ENCODE data around the gene PLEKHG4B. TPM values are rescaled to one million over a fixed set of nuclear protein-coding genes. Genes with fewer than 3 reads are reported as not detected.
"Not testable (repeated sequence)": the region's sequence is repeated elsewhere in the genome, so short reads cannot be mapped to it uniquely, and the experiment has no call there.

Gene PLEKHG4B
- total and polyA plus RNA-seq, 4 donors, result 4.2 to 18.2 (median 13.7) TPM

DNA sequence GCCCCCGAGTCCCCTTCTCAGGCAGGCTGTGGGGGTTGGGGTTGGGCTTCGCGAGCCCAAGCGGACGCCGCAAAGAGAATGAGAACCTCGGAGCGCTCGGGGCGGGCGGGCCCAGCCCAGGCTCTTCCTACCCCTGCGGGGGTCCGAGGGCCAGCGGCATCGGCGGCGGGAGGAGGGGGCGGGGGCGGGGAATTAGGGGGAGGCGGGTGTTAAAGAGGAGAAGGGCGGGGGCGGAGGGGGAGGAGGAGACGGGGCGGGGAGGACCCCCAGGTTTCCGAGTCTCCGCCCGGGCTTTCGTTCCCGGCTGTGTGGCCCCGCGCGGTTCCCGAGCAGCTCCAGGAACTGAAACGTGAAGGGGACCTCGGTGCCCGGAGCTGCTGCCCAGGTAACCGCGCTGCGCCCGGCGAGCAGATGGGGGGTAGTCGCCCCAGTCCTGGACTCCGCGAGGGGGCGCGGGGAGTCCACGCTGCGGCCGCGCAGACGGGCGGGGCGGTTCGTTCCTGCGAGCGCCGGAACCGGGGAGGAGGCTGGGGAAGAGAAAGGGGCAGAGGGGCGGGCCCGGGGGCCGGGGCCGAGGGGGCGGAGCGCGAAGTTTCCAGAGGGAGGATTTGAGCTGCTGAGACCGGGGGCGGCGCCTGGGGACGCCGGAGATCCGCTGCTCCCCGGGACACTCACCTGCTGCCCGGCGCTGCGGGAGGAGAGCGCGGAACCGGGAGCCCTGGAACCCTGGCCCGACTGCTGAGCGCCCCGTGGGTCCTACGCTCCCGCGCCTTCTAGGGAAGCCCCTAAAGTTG, 38.4 kb upstream of the PLEKHG4B start:
- H3K4me3 ChIP-seq (ENCODE audit: low read depth, low read length), result peak overlapping the region; percentile 39
- under 1% methylated on average over 64 of the region's 84 CpGs for WGBS (ENCODE audit: insufficient coverage)
- H3K36me3 ChIP-seq (ENCODE audit: control insufficient read depth, insufficient read depth, low read length), result no peaks in the 10 kb centered on the region
- peaks cover 24% of the 10 kb centered on the region for H3K27me3 ChIP-seq (ENCODE audit: control insufficient read depth, insufficient read depth, low read length)
- peaks cover 26% of the 10 kb centered on the region for H3K4me1 ChIP-seq (ENCODE audit: control insufficient read depth, insufficient read depth, low read length)
- no peak overlapping the region for H3K27ac ChIP-seq (ENCODE audit: low read depth, low read length)
- H3K9me3 ChIP-seq (ENCODE audit: control insufficient read depth, insufficient read depth, low read length), result no peaks in the 10 kb centered on the region
- DNase-seq (ENCODE audit: low read depth in 4 of 6, low spot score in 6 of 6), result peak in 4 of 6 donors; percentile 39 to 82 (median 58)

DNA sequence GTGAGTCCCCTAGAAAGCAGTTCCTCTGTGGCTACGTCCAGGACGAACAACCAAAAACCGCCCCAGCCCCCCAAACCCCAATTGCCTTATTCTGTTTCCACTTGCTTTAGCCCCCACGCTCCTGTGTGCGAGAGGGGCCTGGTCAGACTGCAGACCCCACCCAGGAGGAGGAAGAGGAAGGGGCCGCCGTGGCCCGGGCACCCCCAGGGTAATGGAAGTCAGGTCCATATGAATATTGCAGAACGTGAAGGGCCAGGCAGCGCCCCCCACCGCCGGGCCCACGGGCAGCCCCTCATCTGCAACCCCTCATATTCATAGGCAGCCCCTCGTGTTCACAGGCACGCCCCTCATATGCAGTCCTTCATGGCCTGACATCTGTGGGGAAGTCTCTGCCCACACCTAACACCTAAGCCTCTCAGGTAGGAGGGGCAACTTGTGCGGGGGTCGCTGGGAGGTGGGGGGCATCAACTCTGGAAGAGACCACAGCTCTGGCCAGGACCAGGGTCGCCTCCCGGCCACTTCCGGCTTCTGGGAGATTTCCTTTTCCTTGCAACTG, 37.7 kb upstream of the PLEKHG4B start:
- Histone ChIP-seq H3K27me3 (ENCODE audit: control insufficient read depth, insufficient read depth, low read length) (peaks cover 24% of the 10 kb centered on the region), H3K4me3 (ENCODE audit: low read depth, low read length) (peak overlapping the region; percentile 39)
- 17% methylated on average over 19 of the region's 20 CpGs for WGBS (ENCODE audit: insufficient coverage)

GRCh38 chr5:54876-55569, 36.9 kb upstream of the PLEKHG4B start:
- Histone ChIP-seq H3K27me3 (ENCODE audit: control insufficient read depth, insufficient read depth, low read length) (peaks cover 24% of the 10 kb centered on the region), H3K4me1 (ENCODE audit: control insufficient read depth, insufficient read depth, low read length) (peaks cover 26% of the 10 kb centered on the region), H3K27ac (ENCODE audit: low read depth, low read length) (no peak overlapping the region), H3K9me3 (ENCODE audit: control insufficient read depth, insufficient read depth, low read length) (no peaks in the 10 kb centered on the region), H3K4me3 (ENCODE audit: low read depth, low read length) (no peak overlapping the region), H3K36me3 (ENCODE audit: control insufficient read depth, insufficient read depth, low read length) (no peaks in the 10 kb centered on the region)
- DNase-seq (ENCODE audit: low read depth in 4 of 6, low spot score in 6 of 6), result no peak
- 77% methylated on average over 28 of the region's 28 CpGs for WGBS (ENCODE audit: insufficient coverage)

More for the DNA sequence above, 37.7 kb upstream of the PLEKHG4B start:
- no peaks in the 10 kb centered on the region for H3K36me3 ChIP-seq (ENCODE audit: control insufficient read depth, insufficient read depth, low read length)
- no peaks in the 10 kb centered on the region for H3K9me3 ChIP-seq (ENCODE audit: control insufficient read depth, insufficient read depth, low read length)
- H3K27ac ChIP-seq (ENCODE audit: low read depth, low read length), result no peak overlapping the region
- H3K4me1 ChIP-seq (ENCODE audit: control insufficient read depth, insufficient read depth, low read length), result peaks cover 26% of the 10 kb centered on the region
- no peak for DNase-seq (ENCODE audit: low read depth in 4 of 6, low spot score in 6 of 6)

DNA sequence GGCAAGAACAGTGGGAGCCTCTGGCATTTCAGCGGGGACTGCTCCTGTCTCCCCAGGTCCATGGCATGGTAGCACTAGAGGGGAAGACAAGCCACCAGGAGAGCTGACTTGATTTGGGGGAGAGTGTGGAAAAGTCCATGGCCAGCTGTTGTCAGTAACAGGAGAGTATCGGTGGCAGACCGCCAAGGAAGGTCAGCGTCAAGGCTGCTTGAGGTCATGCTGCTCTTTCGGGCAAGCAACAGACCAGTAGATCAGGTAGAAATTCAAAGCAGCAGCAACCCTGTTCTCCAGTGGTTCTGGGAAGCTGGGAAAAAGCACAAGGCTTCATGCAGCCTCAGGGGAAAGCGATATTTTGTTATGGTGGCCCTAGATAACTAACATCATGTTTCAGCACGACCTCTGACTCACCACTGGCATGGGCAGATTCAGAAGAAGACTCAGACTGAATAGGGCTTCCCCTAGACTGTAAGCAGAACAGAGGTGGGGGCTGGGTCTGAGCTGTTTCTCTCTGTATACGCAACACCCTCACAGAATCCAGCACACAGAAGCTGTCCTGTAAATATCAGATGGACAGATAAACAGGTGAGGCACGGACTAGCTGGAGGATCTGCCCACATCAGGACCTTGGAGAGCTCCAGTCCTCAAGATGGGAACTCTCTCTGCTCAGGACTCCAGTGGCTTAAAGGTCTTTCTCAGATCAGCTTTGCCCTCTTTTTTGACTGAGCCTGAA, 35.2 kb upstream of the PLEKHG4B start:
- H3K27me3 ChIP-seq (ENCODE audit: control insufficient read depth, insufficient read depth, low read length), result peaks cover 19% of the 10 kb centered on the region
- no peaks in the 10 kb centered on the region for H3K9me3 ChIP-seq (ENCODE audit: control insufficient read depth, insufficient read depth, low read length)
- no peak for DNase-seq (ENCODE audit: low read depth in 4 of 6, low spot score in 6 of 6)
- H3K4me1 ChIP-seq (ENCODE audit: control insufficient read depth, insufficient read depth, low read length), result peaks cover 26% of the 10 kb centered on the region
- no peak overlapping the region for H3K27ac ChIP-seq (ENCODE audit: low read depth, low read length)
- 80% methylated on average over 8 of the region's 9 CpGs for WGBS (ENCODE audit: insufficient coverage)
- no peak overlapping the region for H3K4me3 ChIP-seq (ENCODE audit: low read depth, low read length)
- H3K36me3 ChIP-seq (ENCODE audit: control insufficient read depth, insufficient read depth, low read length), result no peaks in the 10 kb centered on the region

GRCh38 chr5:60250-60649, 31.7 kb upstream of the PLEKHG4B start:
- not testable (repeated sequence) for H3K9me3 ChIP-seq (ENCODE audit: control insufficient read depth, insufficient read depth, low read length); DNase-seq (ENCODE audit: low read depth in 4 of 6, low spot score in 6 of 6); H3K27ac ChIP-seq (ENCODE audit: low read depth, low read length); H3K4me1 ChIP-seq (ENCODE audit: control insufficient read depth, insufficient read depth, low read length); H3K4me3 ChIP-seq (ENCODE audit: low read depth, low read length); H3K27me3 ChIP-seq (ENCODE audit: control insufficient read depth, insufficient read depth, low read length); H3K36me3 ChIP-seq (ENCODE audit: control insufficient read depth, insufficient read depth, low read length)
- no CpG with 5 or more reads among the region's 1 CpG for WGBS (ENCODE audit: insufficient coverage)

GRCh38 chr5:70440-70839, 21.5 kb upstream of the PLEKHG4B start:
- Histone ChIP-seq H3K27ac (ENCODE audit: low read depth, low read length) (no peak overlapping the region), H3K4me1 (ENCODE audit: control insufficient read depth, insufficient read depth, low read length) (no peaks in the 10 kb centered on the region), H3K4me3 (ENCODE audit: low read depth, low read length) (no peak overlapping the region), H3K36me3 (ENCODE audit: control insufficient read depth, insufficient read depth, low read length) (no peaks in the 10 kb centered on the region), H3K27me3 (ENCODE audit: control insufficient read depth, insufficient read depth, low read length) (no peaks in the 10 kb centered on the region), H3K9me3 (ENCODE audit: control insufficient read depth, insufficient read depth, low read length) (no peaks in the 10 kb centered on the region)
- no peak for DNase-seq (ENCODE audit: low read depth in 4 of 6, low spot score in 6 of 6)
- no CpG with 5 or more reads among the region's 1 CpG for WGBS (ENCODE audit: insufficient coverage)

DNA sequence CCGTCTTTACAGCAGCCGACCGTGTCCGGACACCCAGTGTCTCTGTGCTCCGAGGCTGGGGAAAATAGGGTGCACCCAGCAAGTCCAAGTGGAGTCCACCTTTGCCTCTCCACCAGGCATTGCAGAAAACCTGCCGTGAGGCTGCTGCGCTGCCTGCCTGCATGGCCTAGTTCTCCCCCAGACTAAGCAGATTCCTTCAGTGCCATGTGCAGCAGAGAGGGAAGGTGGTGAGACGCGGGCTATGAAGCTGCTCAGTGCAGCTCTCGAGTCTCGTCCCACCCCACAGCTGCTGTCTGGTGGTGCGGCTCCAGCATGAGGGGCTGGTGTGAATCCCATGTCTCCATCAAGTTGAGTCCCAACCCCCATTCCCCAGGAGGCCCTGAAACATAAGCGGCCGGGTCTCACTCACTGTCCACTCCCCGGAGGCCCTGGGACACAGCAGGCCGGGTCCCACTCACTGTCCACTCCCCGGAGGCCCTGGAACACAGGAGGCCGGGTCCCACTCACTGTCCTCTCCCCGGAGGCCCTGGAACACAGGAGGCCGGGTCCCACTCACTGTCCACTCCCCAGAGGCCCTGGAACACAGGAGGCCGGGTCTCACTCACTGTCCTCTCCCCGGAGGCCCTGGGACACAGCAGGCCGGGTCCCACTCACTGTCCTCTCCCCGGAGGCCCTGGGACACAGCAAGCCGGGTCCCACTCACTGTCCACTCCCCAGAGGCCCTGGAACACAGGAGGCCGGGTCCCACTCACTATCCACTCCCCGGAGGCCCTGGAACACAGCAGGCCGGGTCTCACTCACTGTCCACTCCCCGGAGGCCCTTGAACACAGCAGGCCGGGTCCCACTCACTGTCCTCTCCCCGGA, 19.4 kb upstream of the PLEKHG4B start:
- H3K36me3 ChIP-seq (ENCODE audit: control insufficient read depth, insufficient read depth, low read length); H3K4me3 ChIP-seq (ENCODE audit: low read depth, low read length); H3K27ac ChIP-seq (ENCODE audit: low read depth, low read length); H3K9me3 ChIP-seq (ENCODE audit: control insufficient read depth, insufficient read depth, low read length); H3K27me3 ChIP-seq (ENCODE audit: control insufficient read depth, insufficient read depth, low read length); H3K4me1 ChIP-seq (ENCODE audit: control insufficient read depth, insufficient read depth, low read length); DNase-seq (ENCODE audit: low read depth in 4 of 6, low spot score in 6 of 6): not testable (repeated sequence)
- 92% methylated on average over 22 of the region's 31 CpGs for WGBS (ENCODE audit: insufficient coverage)

GRCh38 chr5:73181-73447, 18.9 kb upstream of the PLEKHG4B start:
- WGBS (ENCODE audit: insufficient coverage), result no CpG with 5 or more reads among the region's 9 CpGs
- H3K27me3 ChIP-seq (ENCODE audit: control insufficient read depth, insufficient read depth, low read length); H3K4me1 ChIP-seq (ENCODE audit: control insufficient read depth, insufficient read depth, low read length); H3K9me3 ChIP-seq (ENCODE audit: control insufficient read depth, insufficient read depth, low read length); DNase-seq (ENCODE audit: low read depth in 4 of 6, low spot score in 6 of 6); H3K36me3 ChIP-seq (ENCODE audit: control insufficient read depth, insufficient read depth, low read length); H3K4me3 ChIP-seq (ENCODE audit: low read depth, low read length); H3K27ac ChIP-seq (ENCODE audit: low read depth, low read length): not testable (repeated sequence)
